Sigmoid colon (tissue), 7 donors: ENCODE data around the gene WWC2. TPM values are rescaled to one million over a fixed set of nuclear protein-coding genes. Genes with fewer than 3 reads are reported as not detected.

ENCODE experiments used
- DNase-seq: peaks from one replicate; pipeline ENCODE4 v3.0.0-alpha.2; 2019
- H3K27ac ChIP-seq, 4 donors: fragments of 200-600 bp; sonication (generic); one replicate each; pipeline ENCODE4 v1.5.1; 2016 to 2019; ENCODE audit warnings: mild to moderate bottlenecking in 1 of 4
- H3K27me3 ChIP-seq, 3 donors: fragments of 200-600 bp; sonication (generic); one replicate each; pipeline ENCODE4 v1.5.1; 2019; ENCODE audit warnings: mild to moderate bottlenecking in 1 of 3
- H3K36me3 ChIP-seq, 4 donors: fragments of 200-600 bp; sonication (generic); one replicate each; pipeline ENCODE4 v1.5.1; 2016 to 2019
- H3K4me1 ChIP-seq, 4 donors: fragments of 200-600 bp; sonication (generic); one replicate each; pipeline ENCODE4 v1.5.1; 2017 to 2019
- H3K4me3 ChIP-seq, 4 donors: fragments of 200-600 bp; sonication (generic); one replicate each; pipeline ENCODE4 v1.5.1; 2017 to 2019; ENCODE audit warnings: mild to moderate bottlenecking in 2 of 4, moderate library complexity in 1 of 4
- H3K9me3 ChIP-seq, 4 donors: fragments of 200-600 bp in 3 of 4; sonication (generic) in 3 of 4; one replicate each; pipeline versions ENCODE4 v1.5.1 to v1.6.1; 2013 to 2019
- CTCF ChIP-seq, 4 experiments: fragments of 450-650 bp in 3 of 4; fragments of 200-600 bp in 1 of 4; IDR thresholded peaks; one replicate each; pipeline ENCODE4 v1.5.1; 2016 to 2019; ENCODE audit warnings: antibody characterized with exemption in 4 of 4, mild to moderate bottlenecking in 3 of 4, moderate library complexity in 2 of 4
- EP300 ChIP-seq, 4 donors: sonication (generic); formaldehyde crosslinking; IDR thresholded peaks; one replicate each; pipeline ENCODE4 v1.6.1; 2017; ENCODE audit warnings: antibody characterized with exemption in 4 of 4
- POLR2A ChIP-seq, 2 donors: fragments of 450-650 bp; IDR thresholded peaks; one replicate each; pipeline ENCODE4 v1.6.1; 2016; ENCODE audit warnings: antibody characterized with exemption in 2 of 2, mild to moderate bottlenecking in 2 of 2, moderate library complexity in 2 of 2
- POLR2AphosphoS5 ChIP-seq, 4 donors: sonication (generic); formaldehyde crosslinking; IDR thresholded peaks; one replicate each; pipeline ENCODE4 v1.6.1; 2017; ENCODE audit warnings: antibody characterized with exemption in 4 of 4
- WGBS, 2 donors: extraction: QIAGEN DNeasy Blood & Tissue Kit; methylation state at CpG; one replicate each; pipeline ENCODE4 v1.1.7; 2013; 5-methylcytosine and 5-hydroxymethylcytosine counted together
- intact Hi-C: fragments of 100-400 bp; cut with DNase I; formaldehyde crosslinking; loops from one replicate; pipeline ENCODE4 v1.15.1; 2023
- polyA plus RNA-seq, 3 donors: library from polyadenylated mRNA; stranded (reverse); fragments of 200-250 nt; gene quantifications; one replicate each; pipeline ENCODE4 v1.2.3, GENCODE V29; 2013
- total RNA-seq, 4 donors: library from RNA; depleted of rRNA; stranded (reverse); fragments of >200 nt; gene quantifications; one replicate each; pipeline ENCODE4 v1.1.0, GENCODE V29; 2016
- donor health status: healthy with polysubstance abuse.
- donor health status: Bipolar disorder and iron deficiency.
- donor health status: healthy.

Gene WWC2
- total and polyA plus RNA-seq, 7 donors = 1.2 to 53.5 (median 27.0) TPM

DNA sequence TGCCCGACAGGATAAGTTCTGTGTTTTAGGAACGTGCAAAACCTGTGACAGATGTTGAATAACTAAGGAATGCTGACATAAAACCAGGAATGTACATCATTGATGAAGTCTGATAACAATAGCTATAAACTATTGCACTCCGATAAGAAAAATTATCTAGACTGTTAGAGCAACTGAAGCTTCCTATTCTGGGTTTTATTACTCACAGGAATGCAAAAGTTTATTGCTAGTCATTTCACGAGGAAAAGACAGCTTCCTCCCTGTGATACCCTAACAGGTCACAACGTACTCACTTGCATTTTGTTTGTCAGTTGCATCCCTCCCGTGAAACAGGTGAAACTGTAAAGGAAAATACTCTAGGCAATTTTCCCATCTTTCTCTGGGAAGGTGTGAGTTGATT, 155.1 kb downstream of the WWC2 start:
- DNase-seq = no peak
- Histone ChIP-seq H3K4me3 (no peak overlapping the region), H3K4me1 (peaks cover 0 to 41% (median 26%) of the 10 kb centered on the region in 4 donors), H3K27ac (peak overlapping the region in 2 of 4 donors; percentile 19 to 26), H3K27me3 (no peaks in the 10 kb centered on the region), H3K36me3 (peaks cover 0 to 22% (median 0%) of the 10 kb centered on the region in 4 donors), H3K9me3 (no peaks in the 10 kb centered on the region)
- WGBS, 2 donors = 17 to 57% methylated on average over 6 of the region's 6 CpGs
- TF ChIP-seq EP300 (IDR thresholded peaks at IDR 0.05) = no peak
- TF ChIP-seq POLR2A (IDR thresholded peaks at IDR 0.05) = no peak
- TF ChIP-seq POLR2AphosphoS5 (IDR thresholded peaks at IDR 0.05) = no peak
- TF ChIP-seq CTCF (IDR thresholded peaks at IDR 0.05) = no peak
- intact Hi-C loops = loop anchor here (5.0 kb wide), 1 partner anchor 337 kb away; the partner anchor contains the start of gene DCTD

DNA sequence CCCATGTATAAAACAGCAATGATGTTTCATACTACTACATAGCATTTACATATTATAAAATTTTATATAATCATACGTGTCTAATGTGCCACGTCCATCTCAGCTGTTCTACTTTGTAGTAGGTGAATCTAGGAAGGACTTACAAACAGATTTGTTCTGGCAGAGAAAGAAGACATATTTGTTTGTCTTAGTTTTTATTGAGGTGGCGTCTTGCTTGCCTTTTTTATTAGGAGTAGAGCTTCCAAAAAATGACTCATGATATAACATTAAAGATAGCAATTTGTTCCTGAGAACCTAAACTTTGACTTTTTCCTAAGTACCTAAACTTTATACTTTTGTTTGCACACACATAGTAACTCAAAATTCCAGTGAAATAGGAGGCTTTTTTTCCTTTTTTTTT, 156.4 kb downstream of the WWC2 start:
- intact Hi-C loops = no loop called here
- Histone ChIP-seq H3K9me3 (no peaks in the 10 kb centered on the region), H3K27me3 (no peaks in the 10 kb centered on the region), H3K4me1 (peaks cover 0 to 41% (median 26%) of the 10 kb centered on the region in 4 donors), H3K27ac (peak overlapping the region in 2 of 4 donors; percentile 58 to 59), H3K36me3 (peaks cover 0 to 23% (median under 1%) of the 10 kb centered on the region in 4 donors), H3K4me3 (no peak overlapping the region)
- 34 to 66% methylated on average over 3 of the region's 3 CpGs for WGBS, 2 donors
- TF ChIP-seq POLR2AphosphoS5 (IDR thresholded peaks at IDR 0.05) (no peak), CTCF (IDR thresholded peaks at IDR 0.05) (no peak), EP300 (IDR thresholded peaks at IDR 0.05) (no peak), POLR2A (IDR thresholded peaks at IDR 0.05) (no peak)
- DNase-seq = no peak

- no peak for DNase-seq
- 74 to 87% methylated on average over 6 of the region's 6 CpGs for WGBS, 2 donors
- Histone ChIP-seq H3K4me3 (no peak overlapping the region), H3K9me3 (no peaks in the 10 kb centered on the region), H3K27me3 (no peaks in the 10 kb centered on the region), H3K36me3 (peaks cover 0 to 23% (median 9%) of the 10 kb centered on the region in 4 donors), H3K27ac (peak overlapping the region in 2 of 4 donors; percentile 58 to 59), H3K4me1 (peaks cover 0 to 41% (median 26%) of the 10 kb centered on the region in 4 donors)
- intact Hi-C loops = no loop called here
- no peak for TF ChIP-seq POLR2A (IDR thresholded peaks at IDR 0.05)
- no peak for TF ChIP-seq POLR2AphosphoS5 (IDR thresholded peaks at IDR 0.05)
- TF ChIP-seq CTCF (IDR thresholded peaks at IDR 0.05) = no peak
- no peak for TF ChIP-seq EP300 (IDR thresholded peaks at IDR 0.05)
Observed at GRCh38 chr4:183256343-183256742, 157.3 kb downstream of the WWC2 start.

DNA sequence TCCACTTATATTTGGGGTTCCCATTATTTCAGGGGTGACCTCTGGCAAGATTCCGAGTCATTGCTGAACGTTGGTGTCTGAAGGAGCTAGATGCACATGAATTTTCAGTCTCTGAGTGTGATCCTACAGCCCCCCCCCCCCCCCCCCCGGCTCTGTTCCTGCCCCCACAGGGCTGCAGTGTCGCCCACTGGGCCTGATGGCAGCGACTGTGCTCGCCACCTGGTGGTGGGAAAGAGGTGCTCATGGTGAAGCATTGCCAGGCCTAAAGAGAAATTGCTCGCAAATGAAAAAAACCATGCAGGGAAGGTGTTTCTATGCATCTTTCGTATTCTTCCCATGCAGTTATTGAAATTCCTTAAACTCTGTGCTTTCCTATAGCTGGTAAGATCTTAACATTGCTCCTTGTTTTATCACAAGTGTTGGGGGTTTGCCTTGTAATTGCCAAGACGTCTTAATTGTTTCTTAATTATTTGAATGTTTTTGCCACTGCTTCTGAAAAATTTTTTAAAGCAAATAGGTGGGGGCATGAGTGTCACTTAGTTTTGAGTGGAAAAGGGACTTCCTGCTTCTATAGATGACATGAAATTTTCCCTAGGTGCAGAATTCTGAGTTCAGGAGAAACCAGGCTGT, 157.8 kb downstream of the WWC2 start:
- Histone ChIP-seq H3K4me1 (peaks cover 0 to 44% (median 28%) of the 10 kb centered on the region in 4 donors), H3K27me3 (no peaks in the 10 kb centered on the region), H3K4me3 (no peak overlapping the region), H3K27ac (peak overlapping the region in 2 of 4 donors; percentile 58 to 59), H3K36me3 (peaks cover 0 to 27% (median 10%) of the 10 kb centered on the region in 4 donors), H3K9me3 (no peaks in the 10 kb centered on the region)
- WGBS, 2 donors = 44 to 54% methylated on average over 9 of the region's 9 CpGs
- intact Hi-C loops = no loop called here
- peak; percentile 73 for DNase-seq
- no peak for TF ChIP-seq EP300 (IDR thresholded peaks at IDR 0.05)
- TF ChIP-seq CTCF (IDR thresholded peaks at IDR 0.05) = peak; percentile 24 to 80 (median 56)
